Measurements from ENCODE around the gene MEP1A.

Gene MEP1A

DNA sequence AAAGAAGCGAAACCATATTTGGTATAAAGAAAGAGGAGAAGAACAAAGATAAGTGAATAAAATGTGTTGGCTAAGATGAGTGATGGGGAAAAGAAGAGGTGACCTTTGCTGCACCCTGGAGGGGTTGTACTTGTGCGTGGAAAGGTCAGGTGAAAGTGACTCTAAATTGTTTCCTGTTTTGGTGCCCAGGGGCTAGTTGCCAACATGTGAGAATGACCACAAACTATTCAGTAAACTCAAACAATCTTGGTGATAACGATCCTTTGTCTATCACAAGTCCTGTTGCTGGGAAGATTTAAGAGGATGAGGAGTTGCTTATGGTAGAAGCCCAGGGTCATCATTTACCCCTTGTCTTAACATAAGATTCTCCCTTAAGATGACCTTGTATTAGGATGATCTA lies 70.6 kb downstream of the MEP1A start:
- H3K27ac ChIP-seq = no peak overlapping the region
- H3K27me3 ChIP-seq = no peaks in the 10 kb centered on the region
- TF ChIP-seq, protein P1, sequence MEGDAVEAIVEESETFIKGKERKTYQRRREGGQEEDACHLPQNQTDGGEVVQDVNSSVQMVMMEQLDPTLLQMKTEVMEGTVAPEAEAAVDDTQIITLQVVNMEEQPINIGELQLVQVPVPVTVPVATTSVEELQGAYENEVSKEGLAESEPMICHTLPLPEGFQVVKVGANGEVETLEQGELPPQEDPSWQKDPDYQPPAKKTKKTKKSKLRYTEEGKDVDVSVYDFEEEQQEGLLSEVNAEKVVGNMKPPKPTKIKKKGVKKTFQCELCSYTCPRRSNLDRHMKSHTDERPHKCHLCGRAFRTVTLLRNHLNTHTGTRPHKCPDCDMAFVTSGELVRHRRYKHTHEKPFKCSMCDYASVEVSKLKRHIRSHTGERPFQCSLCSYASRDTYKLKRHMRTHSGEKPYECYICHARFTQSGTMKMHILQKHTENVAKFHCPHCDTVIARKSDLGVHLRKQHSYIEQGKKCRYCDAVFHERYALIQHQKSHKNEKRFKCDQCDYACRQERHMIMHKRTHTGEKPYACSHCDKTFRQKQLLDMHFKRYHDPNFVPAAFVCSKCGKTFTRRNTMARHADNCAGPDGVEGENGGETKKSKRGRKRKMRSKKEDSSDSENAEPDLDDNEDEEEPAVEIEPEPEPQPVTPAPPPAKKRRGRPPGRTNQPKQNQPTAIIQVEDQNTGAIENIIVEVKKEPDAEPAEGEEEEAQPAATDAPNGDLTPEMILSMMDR (IDR thresholded peaks at IDR 0.05) = no peak
- no peaks in the 10 kb centered on the region for H3K36me3 ChIP-seq
- no peak for DNase-seq
- H3K9me3 ChIP-seq = no peaks in the 10 kb centered on the region
- no peak overlapping the region for H3K4me3 ChIP-seq
- no peaks in the 10 kb centered on the region for H3K4me1 ChIP-seq
- intact Hi-C loops (cut with DNase I; ENCODE audit: low total_unique reads) = no loop called here

DNA sequence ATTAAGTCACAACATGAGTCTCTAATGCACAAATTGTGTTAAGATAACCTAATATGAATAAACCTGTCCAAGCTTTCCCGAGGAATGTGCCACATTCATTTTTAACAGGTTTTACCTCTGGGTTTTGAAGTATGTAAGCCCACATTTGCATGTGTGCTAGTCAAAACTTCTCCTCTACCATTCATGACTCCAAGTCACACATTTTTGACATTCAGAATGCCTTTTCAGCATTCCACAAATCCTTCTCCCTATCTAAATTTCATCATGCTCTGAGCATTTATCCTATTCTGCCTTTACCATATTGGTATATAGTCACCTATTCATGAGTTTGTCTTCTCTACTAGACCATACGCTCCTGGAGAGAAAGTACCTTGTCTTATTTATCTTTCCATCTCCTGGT lies 72.0 kb downstream of the MEP1A start:
- Histone ChIP-seq H3K27me3 (no peaks in the 10 kb centered on the region), H3K9me3 (no peaks in the 10 kb centered on the region), H3K4me3 (no peak overlapping the region), H3K27ac (no peak overlapping the region), H3K4me1 (no peaks in the 10 kb centered on the region), H3K36me3 (no peaks in the 10 kb centered on the region)
- intact Hi-C loops (cut with DNase I; ENCODE audit: low total_unique reads) = no loop called here
- DNase-seq = no peak
- TF ChIP-seq, protein P1 (IDR thresholded peaks at IDR 0.05) = no peak

DNA sequence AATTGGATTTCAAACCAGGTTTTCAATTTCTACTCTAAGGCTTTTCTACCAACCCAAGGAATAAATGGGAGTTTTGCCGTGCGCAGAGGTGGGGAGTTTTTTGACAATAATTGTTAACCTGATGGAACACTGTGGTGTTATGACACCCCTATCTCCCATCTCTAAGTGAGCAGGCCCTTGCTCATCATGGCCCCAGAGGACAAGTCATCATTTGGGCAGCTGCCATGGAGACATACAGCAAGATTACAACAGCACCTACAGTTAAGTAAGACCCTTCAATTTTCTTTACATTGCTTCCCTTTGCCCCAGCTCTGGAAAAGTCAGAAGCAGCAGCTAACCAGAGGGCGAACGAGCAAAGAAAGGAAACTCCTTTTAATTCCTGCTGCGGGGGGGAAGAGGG lies 74.2 kb downstream of the MEP1A start:
- H3K27me3 ChIP-seq = no peaks in the 10 kb centered on the region
- H3K9me3 ChIP-seq = no peaks in the 10 kb centered on the region
- no peak overlapping the region for H3K27ac ChIP-seq
- intact Hi-C loops (cut with DNase I; ENCODE audit: low total_unique reads) = no loop called here
- H3K4me1 ChIP-seq = no peaks in the 10 kb centered on the region
- no peak overlapping the region for H3K4me3 ChIP-seq
- DNase-seq = no peak
- TF ChIP-seq, protein P1 (IDR thresholded peaks at IDR 0.05) = no peak
- no peaks in the 10 kb centered on the region for H3K36me3 ChIP-seq

DNA sequence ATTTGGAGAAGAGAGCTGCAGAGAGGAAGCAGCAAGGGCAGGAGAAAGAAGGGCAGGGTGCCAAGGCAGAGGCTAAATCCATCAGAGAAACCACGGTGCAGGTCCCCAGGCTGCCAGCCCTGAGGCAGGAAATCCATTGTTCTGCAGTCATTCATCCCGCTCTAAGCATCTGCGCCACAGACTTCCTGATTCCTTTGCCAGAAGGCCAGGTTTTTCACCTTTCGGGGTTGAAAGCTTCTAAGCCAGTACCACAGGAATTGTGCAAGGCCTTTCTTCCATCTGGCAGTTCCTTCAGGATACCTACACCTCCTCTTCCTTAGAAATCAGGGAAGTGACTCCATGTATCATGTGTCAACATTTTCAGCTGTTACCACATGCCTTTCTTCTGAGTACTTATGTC lies 82.9 kb downstream of the MEP1A start:
- intact Hi-C loops (cut with DNase I; ENCODE audit: low total_unique reads) = no loop called here
- Histone ChIP-seq H3K4me3 (no peak overlapping the region), H3K36me3 (no peaks in the 10 kb centered on the region), H3K27me3 (no peaks in the 10 kb centered on the region), H3K9me3 (no peaks in the 10 kb centered on the region), H3K27ac (no peak overlapping the region), H3K4me1 (no peaks in the 10 kb centered on the region)
- TF ChIP-seq, protein P1 (IDR thresholded peaks at IDR 0.05) = no peak
- DNase-seq = no peak

DNA sequence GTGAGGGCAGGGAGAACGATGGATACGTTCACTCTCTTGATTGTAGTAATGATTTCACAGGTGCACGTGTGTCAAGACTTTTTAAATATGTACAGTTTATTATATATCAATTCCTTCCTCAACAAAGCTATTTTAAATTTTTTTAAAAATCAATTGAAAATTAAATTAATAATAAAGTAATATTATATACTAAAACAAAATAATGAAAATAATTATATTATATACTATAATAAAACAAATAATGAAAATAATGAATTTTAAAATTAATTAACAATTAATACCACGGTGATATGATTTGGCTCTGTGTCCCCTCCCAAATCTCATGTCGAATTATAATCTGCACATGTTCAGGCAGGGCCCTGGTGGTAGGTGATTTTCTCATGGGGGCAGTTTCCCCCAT lies 85.8 kb downstream of the MEP1A start:
- H3K27me3 ChIP-seq = no peaks in the 10 kb centered on the region
- no peak for DNase-seq
- no peak overlapping the region for H3K27ac ChIP-seq
- no peak overlapping the region for H3K4me3 ChIP-seq
- TF ChIP-seq, protein P1 (IDR thresholded peaks at IDR 0.05) = no peak
- H3K36me3 ChIP-seq = no peaks in the 10 kb centered on the region
- H3K4me1 ChIP-seq = no peaks in the 10 kb centered on the region
- no peaks in the 10 kb centered on the region for H3K9me3 ChIP-seq
- intact Hi-C loops (cut with DNase I; ENCODE audit: low total_unique reads) = no loop called here

DNA sequence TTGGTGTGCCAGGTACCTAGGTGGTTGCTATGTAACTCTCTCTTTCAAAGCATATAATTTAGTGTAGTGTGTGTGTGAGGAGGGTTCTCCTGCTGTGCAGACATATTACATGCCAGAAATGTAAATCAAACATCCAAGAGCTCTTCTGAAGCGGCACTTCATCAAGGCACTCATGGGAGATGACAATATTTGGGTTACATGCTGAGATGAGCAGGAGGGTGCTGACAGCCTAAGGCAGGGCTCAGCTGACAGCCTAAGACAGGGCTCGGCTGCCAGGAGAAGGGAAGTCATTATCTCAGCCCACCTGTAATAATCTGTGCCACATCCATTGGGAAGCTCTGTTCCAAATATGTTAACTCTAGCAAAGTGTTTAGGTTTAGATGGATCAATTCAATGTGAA lies 89.5 kb downstream of the MEP1A start:
- TF ChIP-seq, protein P1 (IDR thresholded peaks at IDR 0.05) = no peak
- no peak for DNase-seq
- no peaks in the 10 kb centered on the region for H3K27me3 ChIP-seq
- H3K36me3 ChIP-seq = no peaks in the 10 kb centered on the region
- no peak overlapping the region for H3K4me3 ChIP-seq
- no peaks in the 10 kb centered on the region for H3K9me3 ChIP-seq
- no peaks in the 10 kb centered on the region for H3K4me1 ChIP-seq
- intact Hi-C loops (cut with DNase I; ENCODE audit: low total_unique reads) = no loop called here
- H3K27ac ChIP-seq = no peak overlapping the region
